Neuronal stem cell (in vitro differentiated cells): ENCODE data around the gene GPR62.
A peak's percentile ranks its signal among the peaks of the same experiment; 100 is the strongest.

Experiments
- DNase-seq: peaks from one replicate; pipeline ENCODE4 v3.0.0-alpha.2; 2013; ENCODE audit warnings: low spot score
- H2AFZ ChIP-seq: one replicate; pipeline ENCODE4 v1.6.1; 2013; ENCODE audit warnings: mild to moderate bottlenecking, low read length, inconsistent platforms
- H2AK5ac ChIP-seq: 2 replicates; pipeline ENCODE4 v1.6.1; 2013; ENCODE audit warnings: low read depth, mild to moderate bottlenecking, inconsistent platforms, low read length, moderate library complexity, mixed read lengths
- H2BK120ac ChIP-seq: 2 replicates; pipeline ENCODE4 v1.6.1; 2013; ENCODE audit warnings: low read depth, mild to moderate bottlenecking, inconsistent platforms, low read length, moderate library complexity, mixed read lengths
- H2BK12ac ChIP-seq: one replicate; pipeline ENCODE4 v1.6.1; 2013; ENCODE audit warnings: low read length, inconsistent platforms
- H2BK15ac ChIP-seq: 2 replicates; pipeline ENCODE4 v1.6.1; 2013; ENCODE audit warnings: mild to moderate bottlenecking, low read length, inconsistent platforms, mixed read lengths
- H2BK5ac ChIP-seq: one replicate; pipeline ENCODE4 v1.6.1; 2013; ENCODE audit warnings: inconsistent platforms, mild to moderate bottlenecking, low read length, moderate library complexity
- H3K14ac ChIP-seq: one replicate; pipeline ENCODE4 v1.6.1; 2013; ENCODE audit warnings: low read length, inconsistent platforms
- H3K18ac ChIP-seq: 2 replicates; pipeline ENCODE4 v1.6.1; 2013; ENCODE audit warnings: low read length, inconsistent platforms
- H3K23ac ChIP-seq: 2 replicates; pipeline ENCODE4 v1.6.1; 2013; ENCODE audit warnings: low read depth, mild to moderate bottlenecking, mixed read lengths, low read length, inconsistent platforms; ENCODE audit not compliant: poor library complexity
- H3K27ac ChIP-seq: replicated peaks from 3 replicates; pipeline ENCODE4 v1.5.1; 2013; ENCODE audit warnings: low read length, inconsistent platforms
- H3K27me3 ChIP-seq, 3 experiments: 2 replicates each; pipeline ENCODE4 v1.6.1; 2013; ENCODE audit warnings: low read length in 3 of 3, mild to moderate bottlenecking in 2 of 3, inconsistent platforms in 1 of 3, low read depth in 1 of 3, mixed read lengths in 1 of 3, moderate library complexity in 1 of 3; ENCODE audit not compliant: control insufficient read depth in 3 of 3, insufficient read depth in 3 of 3
- H3K36me3 ChIP-seq, 2 donors: replicated peaks in 1 of 2; 2 replicates each; pipeline ENCODE4 v1.6.1; 2013; ENCODE audit warnings: low read length in 2 of 2; ENCODE audit not compliant: control insufficient read depth in 2 of 2, insufficient read depth in 2 of 2
- H3K4ac ChIP-seq: 2 replicates; pipeline ENCODE4 v1.6.1; 2013; ENCODE audit warnings: inconsistent platforms, mild to moderate bottlenecking, low read length, moderate library complexity
- H3K4me1 ChIP-seq, 2 donors: 1 replicate in 1 of 2; 2 replicates in 1 of 2; pipeline ENCODE4 v1.6.1; 2013; ENCODE audit warnings: low read length in 2 of 2, low read depth in 1 of 2; ENCODE audit not compliant: control insufficient read depth in 2 of 2, insufficient read depth in 1 of 2
- H3K4me2 ChIP-seq: one replicate; pipeline ENCODE4 v1.6.1; 2013; ENCODE audit warnings: mild to moderate bottlenecking, low read length, inconsistent platforms; ENCODE audit not compliant: insufficient read depth, poor library complexity, severe bottlenecking
- H3K4me3 ChIP-seq, 2 donors: 2 replicates each; pipeline ENCODE4 v1.5.1; 2013; ENCODE audit warnings: low read length in 2 of 2, mild to moderate bottlenecking in 2 of 2, inconsistent platforms in 1 of 2, moderate library complexity in 1 of 2
- H3K79me1 ChIP-seq: one replicate; pipeline ENCODE4 v1.6.1; 2013; ENCODE audit warnings: low read depth, mild to moderate bottlenecking, inconsistent platforms, low read length, moderate library complexity
- H3K9ac ChIP-seq: one replicate; pipeline ENCODE4 v1.6.1; 2013; ENCODE audit warnings: mild to moderate bottlenecking, low read depth, low read length, inconsistent platforms; ENCODE audit not compliant: poor library complexity
- H3K9me3 ChIP-seq, 2 donors: replicated peaks in 1 of 2; 2 replicates each; pipeline versions ENCODE3 to v1.6.1; 2013; ENCODE audit warnings: low read length in 2 of 2, mild to moderate bottlenecking in 2 of 2, inconsistent platforms in 1 of 2, low read depth in 1 of 2, mixed read lengths in 1 of 2, moderate library complexity in 1 of 2; ENCODE audit not compliant: control insufficient read depth in 2 of 2, insufficient read depth in 1 of 2
- H4K8ac ChIP-seq: one replicate; pipeline ENCODE4 v1.6.1; 2013; ENCODE audit warnings: low read depth, mild to moderate bottlenecking, inconsistent platforms, low read length, moderate library complexity
- H4K91ac ChIP-seq: one replicate; pipeline ENCODE4 v1.6.1; 2013; ENCODE audit warnings: low read length, low read depth, mild to moderate bottlenecking, inconsistent platforms; ENCODE audit not compliant: poor library complexity
- WGBS, 2 donors: extraction: QIAGEN DNeasy Blood & Tissue Kit; methylation state at CpG; one replicate each; pipeline ENCODE4 v1.1.7; 2013; ENCODE audit warnings: missing lambda C conversion rate in 2 of 2, mixed read lengths in 1 of 2; ENCODE audit not compliant: insufficient read length in 2 of 2, insufficient replicate concordance in 1 of 2; ENCODE audit errors: extremely low coverage in 2 of 2; 5-methylcytosine and 5-hydroxymethylcytosine counted together

Gene GPR62

DNA sequence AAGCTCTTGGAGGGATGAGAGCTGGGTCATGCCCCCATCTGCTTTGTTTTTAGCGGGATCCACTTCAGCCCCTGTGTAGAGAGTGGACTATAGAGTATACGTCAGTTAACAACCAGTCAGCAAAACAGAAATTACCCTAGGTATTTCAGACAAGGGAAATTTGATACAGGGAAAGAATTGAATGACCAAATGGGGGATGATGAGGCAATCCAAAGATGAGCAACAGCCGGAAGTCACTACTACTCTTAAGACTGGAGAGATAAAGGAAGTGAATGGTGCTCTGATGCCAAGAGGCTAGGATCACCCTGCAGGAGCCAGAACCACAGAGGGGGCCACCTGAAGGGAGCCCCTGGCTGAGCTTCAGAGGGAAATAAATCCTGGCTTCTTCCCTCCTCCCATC, 1.7 kb upstream of the GPR62 start:
- Histone ChIP-seq H3K4me1 (peaks cover 7 to 18% of the 10 kb centered on the region in 2 donors), H2AK5ac (no peak overlapping the region), H4K91ac (no peak overlapping the region), H3K36me3 (peaks cover 11 to 18% of the 10 kb centered on the region in 2 donors), H3K23ac (no peak overlapping the region), H3K4me2 (no peak overlapping the region), H4K8ac (no peak overlapping the region), H2BK5ac (no peak overlapping the region), H3K4me3 (no peak overlapping the region), H3K9ac (no peak overlapping the region), H3K27ac (no peak overlapping the region), H2BK12ac (no peak overlapping the region), H3K27me3 (peaks cover 0 to 24% (median 11%) of the 10 kb centered on the region in 3 experiments), H3K4ac (no peak overlapping the region), H2AFZ (peak overlapping the region; percentile 64), H2BK120ac (no peak overlapping the region), H2BK15ac (no peak overlapping the region), H3K18ac (no peak overlapping the region), H3K79me1 (peaks cover 2% of the 10 kb centered on the region), H3K9me3 (peaks cover 0 to 10% of the 10 kb centered on the region in 2 donors), H3K14ac (no peak overlapping the region)
- no peak for DNase-seq
- WGBS, 2 donors: no CpG with 5 or more reads among the region's 3 CpGs

DNA sequence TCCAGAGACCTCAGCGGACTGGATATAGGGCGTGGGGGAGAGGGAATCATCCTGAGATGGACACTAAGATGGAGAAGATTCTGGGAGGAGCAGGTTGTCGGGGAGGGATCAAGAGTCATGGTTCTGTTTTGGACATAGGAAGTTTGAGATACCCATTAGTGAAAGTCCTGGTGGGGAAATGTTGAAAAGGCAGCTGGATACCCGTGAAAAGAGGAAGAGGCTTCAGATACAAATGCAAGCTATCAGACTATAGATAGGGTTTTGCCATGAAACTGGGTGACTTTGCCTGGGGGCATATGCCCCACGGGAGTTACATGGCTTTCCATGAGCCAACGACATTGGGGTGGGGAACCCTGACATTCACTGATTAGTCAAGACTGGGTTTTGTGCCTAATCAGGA, 1.1 kb upstream of the GPR62 start:
- no CpG with 5 or more reads among the region's 6 CpGs for WGBS, 2 donors
- DNase-seq: no peak
- Histone ChIP-seq H2BK12ac (no peak overlapping the region), H2BK120ac (no peak overlapping the region), H2AFZ (peak overlapping the region; percentile 64), H3K23ac (no peak overlapping the region), H2BK15ac (no peak overlapping the region), H2BK5ac (no peak overlapping the region), H3K4me1 (peaks cover 7 to 18% of the 10 kb centered on the region in 2 donors), H3K27me3 (peaks cover 0 to 24% (median 11%) of the 10 kb centered on the region in 3 experiments), H3K4ac (no peak overlapping the region), H3K36me3 (peaks cover 13 to 25% of the 10 kb centered on the region in 2 donors), H4K8ac (no peak overlapping the region), H3K14ac (no peak overlapping the region), H3K27ac (no peak overlapping the region), H3K18ac (no peak overlapping the region), H3K79me1 (peaks cover 2% of the 10 kb centered on the region), H3K4me2 (no peak overlapping the region), H3K9ac (no peak overlapping the region), H3K4me3 (peak overlapping the region in 1 of 2 donors; percentile 7), H3K9me3 (peaks cover 0 to 9% of the 10 kb centered on the region in 2 donors), H4K91ac (no peak overlapping the region), H2AK5ac (no peak overlapping the region)

DNA sequence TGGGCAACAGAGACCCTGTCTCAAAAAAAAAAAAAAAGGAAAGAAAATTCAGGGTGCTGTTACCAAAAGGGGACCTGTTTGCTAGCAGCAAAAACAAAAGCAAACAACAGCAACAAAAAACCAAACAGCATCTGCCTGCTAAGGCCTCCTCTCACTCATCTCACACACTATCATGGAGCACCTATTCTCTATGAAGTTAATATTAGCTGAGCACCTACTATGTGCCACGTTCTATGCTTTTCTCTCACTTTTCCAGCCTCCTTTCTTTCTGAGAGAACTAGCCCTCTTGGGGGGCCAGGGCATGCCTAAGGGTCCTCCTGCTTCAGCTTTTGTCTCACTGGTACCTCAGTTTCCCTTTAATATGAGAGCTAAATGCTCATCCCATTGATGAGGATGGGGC, 468 bp upstream of the GPR62 start:
- no peak overlapping the region for H4K91ac ChIP-seq
- H2BK5ac ChIP-seq: no peak overlapping the region
- no peak overlapping the region for H3K14ac ChIP-seq
- no peak overlapping the region for H3K18ac ChIP-seq
- DNase-seq: no peak
- no peak overlapping the region for H2BK12ac ChIP-seq
- no peak overlapping the region for H4K8ac ChIP-seq
- no peak overlapping the region for H3K4me2 ChIP-seq
- peaks cover 0 to 8% of the 10 kb centered on the region in 2 donors for H3K9me3 ChIP-seq
- peaks cover 0 to 24% (median 11%) of the 10 kb centered on the region in 3 experiments for H3K27me3 ChIP-seq
- H3K36me3 ChIP-seq: peaks cover 16 to 31% of the 10 kb centered on the region in 2 donors
- peaks cover 7 to 18% of the 10 kb centered on the region in 2 donors for H3K4me1 ChIP-seq
- peak overlapping the region; percentile 97 for H2BK15ac ChIP-seq
- peaks cover 2% of the 10 kb centered on the region for H3K79me1 ChIP-seq
- H3K4ac ChIP-seq: no peak overlapping the region
- H3K27ac ChIP-seq: no peak overlapping the region
- peak overlapping the region; percentile 28 for H2AK5ac ChIP-seq
- WGBS, 2 donors: no CpG with 5 or more reads among the region's 1 CpG
- H3K4me3 ChIP-seq: no peak overlapping the region
- no peak overlapping the region for H2AFZ ChIP-seq
- no peak overlapping the region for H2BK120ac ChIP-seq
- no peak overlapping the region for H3K9ac ChIP-seq
- H3K23ac ChIP-seq: no peak overlapping the region

DNA sequence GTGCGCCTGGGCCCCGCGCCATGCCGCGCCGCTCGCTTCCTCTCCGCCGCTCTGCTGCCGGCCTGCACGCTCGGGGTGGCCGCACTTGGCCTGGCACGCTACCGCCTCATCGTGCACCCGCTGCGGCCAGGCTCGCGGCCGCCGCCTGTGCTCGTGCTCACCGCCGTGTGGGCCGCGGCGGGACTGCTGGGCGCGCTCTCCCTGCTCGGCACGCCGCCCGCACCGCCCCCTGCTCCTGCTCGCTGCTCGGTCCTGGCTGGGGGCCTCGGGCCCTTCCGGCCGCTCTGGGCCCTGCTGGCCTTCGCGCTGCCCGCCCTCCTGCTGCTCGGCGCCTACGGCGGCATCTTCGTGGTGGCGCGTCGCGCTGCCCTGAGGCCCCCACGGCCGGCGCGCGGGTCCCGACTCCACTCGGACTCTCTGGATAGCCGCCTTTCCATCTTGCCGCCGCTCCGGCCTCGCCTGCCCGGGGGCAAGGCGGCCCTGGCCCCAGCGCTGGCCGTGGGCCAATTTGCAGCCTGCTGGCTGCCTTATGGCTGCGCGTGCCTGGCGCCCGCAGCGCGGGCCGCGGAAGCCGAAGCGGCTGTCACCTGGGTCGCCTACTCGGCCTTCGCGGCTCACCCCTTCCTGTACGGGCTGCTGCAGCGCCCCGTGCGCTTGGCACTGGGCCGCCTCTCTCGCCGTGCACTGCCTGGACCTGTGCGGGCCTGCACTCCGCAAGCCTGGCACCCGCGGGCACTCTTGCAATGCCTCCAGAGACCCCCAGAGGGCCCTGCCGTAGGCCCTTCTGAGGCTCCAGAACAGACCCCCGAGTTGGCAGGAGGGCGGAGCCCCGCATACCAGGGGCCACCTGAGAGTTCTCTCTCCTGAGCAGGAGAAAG, 951 bp downstream of the GPR62 start:
- peak overlapping the region; percentile 85 for H2AK5ac ChIP-seq
- no peak for DNase-seq
- peaks cover 0 to 8% of the 10 kb centered on the region in 2 donors for H3K9me3 ChIP-seq
- peak overlapping the region; percentile 46 for H3K4ac ChIP-seq
- H3K27me3 ChIP-seq: peaks cover 0 to 24% (median 11%) of the 10 kb centered on the region in 3 experiments
- H3K18ac ChIP-seq: peak overlapping the region; percentile 97
- H2BK5ac ChIP-seq: peak overlapping the region; percentile 58
- H3K27ac ChIP-seq: no peak overlapping the region
- peak overlapping the region; percentile 98 for H3K23ac ChIP-seq
- no peak overlapping the region for H2AFZ ChIP-seq
- H2BK12ac ChIP-seq: peak overlapping the region; percentile 94
- peak overlapping the region; percentile 97 for H2BK15ac ChIP-seq
- peaks cover 7 to 18% of the 10 kb centered on the region in 2 donors for H3K4me1 ChIP-seq
- no CpG with 5 or more reads among the region's 97 CpGs for WGBS, 2 donors
- H3K36me3 ChIP-seq: peaks cover 20 to 44% of the 10 kb centered on the region in 2 donors
- H4K91ac ChIP-seq: no peak overlapping the region
- peak overlapping the region; percentile 94 for H4K8ac ChIP-seq
- peak overlapping the region; percentile 99 for H2BK120ac ChIP-seq
- peak overlapping the region; percentile 64 for H3K14ac ChIP-seq
- H3K79me1 ChIP-seq: peaks cover 2% of the 10 kb centered on the region
- peak overlapping the region; percentile 85 for H3K4me2 ChIP-seq
- H3K4me3 ChIP-seq: peak overlapping the region in 1 of 2 donors; percentile 73
- peak overlapping the region; percentile 91 for H3K9ac ChIP-seq
